Hepatocyte (in vitro differentiated cells): ENCODE data around the gene C20orf204. TPM values are rescaled to one million over a fixed set of nuclear protein-coding genes. Genes with fewer than 3 reads are reported as not detected.
A peak's percentile ranks its signal among the peaks of the same experiment; 100 is the strongest.

ENCODE experiments used
- DNase-seq: peaks from one replicate; pipeline ENCODE4 v3.0.0-alpha.2; 2016; ENCODE audit warnings: low spot score
- H2AFZ ChIP-seq: fragments of 200-600 bp; sonication (generic); 2 replicates; pipeline ENCODE4 v1.6.0; 2016; ENCODE audit warnings: antibody characterized with exemption, mild to moderate bottlenecking
- H3K27ac ChIP-seq: fragments of 200-600 bp; sonication (generic); 2 replicates; pipeline ENCODE4 v1.5.1; 2016; ENCODE audit warnings: mild to moderate bottlenecking
- H3K27me3 ChIP-seq: fragments of 200-600 bp; sonication (generic); 2 replicates; pipeline ENCODE4 v1.6.1; 2016
- H3K36me3 ChIP-seq: fragments of 200-600 bp; sonication (generic); replicated peaks from 2 replicates; pipeline ENCODE4 v1.5.1; 2016; ENCODE audit warnings: low read depth; ENCODE audit not compliant: insufficient read depth
- H3K4me1 ChIP-seq: fragments of 200-600 bp; sonication (generic); 2 replicates; pipeline ENCODE4 v1.5.1; 2016; ENCODE audit warnings: mild to moderate bottlenecking, moderate library complexity; ENCODE audit not compliant: insufficient read depth
- H3K4me2 ChIP-seq: fragments of 200-600 bp; sonication (generic); 2 replicates; pipeline ENCODE4 v1.6.0; 2016
- H3K4me3 ChIP-seq: fragments of 200-600 bp; sonication (generic); 2 replicates; pipeline ENCODE4 v1.5.1; 2016; ENCODE audit warnings: mild to moderate bottlenecking
- H3K79me2 ChIP-seq: fragments of 200-600 bp; sonication (generic); 2 replicates; pipeline ENCODE4 v1.6.0; 2017; ENCODE audit warnings: mild to moderate bottlenecking
- H3K9me2 ChIP-seq: fragments of 200-600 bp; sonication (generic); replicated peaks from 2 replicates; pipeline ENCODE4 v1.6.0; 2017; ENCODE audit warnings: mild to moderate bottlenecking; ENCODE audit not compliant: insufficient read depth
- H3K9me3 ChIP-seq: fragments of 200-600 bp; sonication (generic); 2 replicates; pipeline ENCODE4 v1.5.1; 2016; ENCODE audit warnings: low read depth, mild to moderate bottlenecking
- H4K20me1 ChIP-seq: fragments of 200-600 bp; sonication (generic); 2 replicates; pipeline ENCODE4 v1.6.0; 2016; ENCODE audit warnings: mild to moderate bottlenecking; ENCODE audit not compliant: insufficient read depth, poor library complexity, severe bottlenecking
- EZH2 ChIP-seq: fragments of 200-600 bp; sonication (generic); IDR thresholded peaks from 2 replicates; pipeline ENCODE4 v1.6.1; 2016; ENCODE audit warnings: antibody characterized with exemption, mild to moderate bottlenecking, borderline replicate concordance
- EZH2phosphoT487 ChIP-seq: fragments of 200-600 bp; sonication (generic); IDR thresholded peaks from one replicate; pipeline ENCODE4 v1.6.1; 2018; ENCODE audit warnings: antibody characterized with exemption, mild to moderate bottlenecking, low read depth, moderate library complexity; ENCODE audit not compliant: unreplicated experiment, severe bottlenecking
- WGBS: methylation state at CpG from one replicate; pipeline ENCODE4 v1.1.6; 2016; ENCODE audit warnings: low lambda C conversion rate; ENCODE audit errors: missing lambda C conversion rate; 5-methylcytosine and 5-hydroxymethylcytosine counted together
- polyA plus RNA-seq: library from polyadenylated mRNA; unstranded; fragments of >200 nt; fragmentation: Nextera tagmentation; extraction: Ambion mirVana; gene quantifications from 2 replicates; pipeline ENCODE4 v1.2.1, GENCODE V29; 2016
- total RNA-seq: library from RNA; depleted of rRNA; stranded (reverse); fragments of >200 nt; gene quantifications from 2 replicates; pipeline ENCODE4 v1.2.3, GENCODE V29; 2014
- TF ChIP-seq, protein P1 (sequence below): fragments of 200-600 bp; sonication (generic); IDR thresholded peaks from 2 replicates; pipeline ENCODE4 v1.5.1; 2016; ENCODE audit warnings: antibody characterized with exemption, mild to moderate bottlenecking; ENCODE audit not compliant: poor library complexity

The C20orf204 gene
- total and polyA plus RNA-seq, 2 experiments from 2014 or later, result 0.57 to 1.7 TPM

- TF ChIP-seq, protein P1, sequence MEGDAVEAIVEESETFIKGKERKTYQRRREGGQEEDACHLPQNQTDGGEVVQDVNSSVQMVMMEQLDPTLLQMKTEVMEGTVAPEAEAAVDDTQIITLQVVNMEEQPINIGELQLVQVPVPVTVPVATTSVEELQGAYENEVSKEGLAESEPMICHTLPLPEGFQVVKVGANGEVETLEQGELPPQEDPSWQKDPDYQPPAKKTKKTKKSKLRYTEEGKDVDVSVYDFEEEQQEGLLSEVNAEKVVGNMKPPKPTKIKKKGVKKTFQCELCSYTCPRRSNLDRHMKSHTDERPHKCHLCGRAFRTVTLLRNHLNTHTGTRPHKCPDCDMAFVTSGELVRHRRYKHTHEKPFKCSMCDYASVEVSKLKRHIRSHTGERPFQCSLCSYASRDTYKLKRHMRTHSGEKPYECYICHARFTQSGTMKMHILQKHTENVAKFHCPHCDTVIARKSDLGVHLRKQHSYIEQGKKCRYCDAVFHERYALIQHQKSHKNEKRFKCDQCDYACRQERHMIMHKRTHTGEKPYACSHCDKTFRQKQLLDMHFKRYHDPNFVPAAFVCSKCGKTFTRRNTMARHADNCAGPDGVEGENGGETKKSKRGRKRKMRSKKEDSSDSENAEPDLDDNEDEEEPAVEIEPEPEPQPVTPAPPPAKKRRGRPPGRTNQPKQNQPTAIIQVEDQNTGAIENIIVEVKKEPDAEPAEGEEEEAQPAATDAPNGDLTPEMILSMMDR, result no peak
- TF ChIP-seq EZH2phosphoT487 (no peak), EZH2 (no peak)
- Histone ChIP-seq H3K27me3 (peaks cover 30% of the 10 kb centered on the region), H3K4me1 (peaks cover 27% of the 10 kb centered on the region), H4K20me1 (no peaks in the 10 kb centered on the region), H3K4me3 (no peak overlapping the region), H3K36me3 (no peaks in the 10 kb centered on the region), H2AFZ (no peak overlapping the region), H3K79me2 (no peaks in the 10 kb centered on the region), H3K9me2 (no peaks in the 10 kb centered on the region), H3K27ac (no peak overlapping the region), H3K9me3 (no peaks in the 10 kb centered on the region), H3K4me2 (no peak overlapping the region)
- 88% methylated on average over 10 of the region's 10 CpGs for WGBS
- DNase-seq, result no peak
Observed at GRCh38 chr20:64052326-64052722, 16.3 kb downstream of the C20orf204 start.

GRCh38 chr20:64052987-64053840, 17.2 kb downstream of the C20orf204 start:
- Histone ChIP-seq H3K4me2 (peak overlapping the region; percentile 33), H4K20me1 (no peaks in the 10 kb centered on the region), H3K9me3 (no peaks in the 10 kb centered on the region), H3K4me1 (peaks cover 28% of the 10 kb centered on the region), H3K4me3 (no peak overlapping the region), H3K9me2 (no peaks in the 10 kb centered on the region), H3K79me2 (no peaks in the 10 kb centered on the region), H3K27me3 (peaks cover 21% of the 10 kb centered on the region), H2AFZ (no peak overlapping the region), H3K36me3 (no peaks in the 10 kb centered on the region), H3K27ac (no peak overlapping the region)
- DNase-seq, result no peak
- TF ChIP-seq EZH2phosphoT487 (no peak), EZH2 (no peak)
- TF ChIP-seq, protein P1, result no peak
- 85% methylated on average over 31 of the region's 33 CpGs for WGBS

DNA sequence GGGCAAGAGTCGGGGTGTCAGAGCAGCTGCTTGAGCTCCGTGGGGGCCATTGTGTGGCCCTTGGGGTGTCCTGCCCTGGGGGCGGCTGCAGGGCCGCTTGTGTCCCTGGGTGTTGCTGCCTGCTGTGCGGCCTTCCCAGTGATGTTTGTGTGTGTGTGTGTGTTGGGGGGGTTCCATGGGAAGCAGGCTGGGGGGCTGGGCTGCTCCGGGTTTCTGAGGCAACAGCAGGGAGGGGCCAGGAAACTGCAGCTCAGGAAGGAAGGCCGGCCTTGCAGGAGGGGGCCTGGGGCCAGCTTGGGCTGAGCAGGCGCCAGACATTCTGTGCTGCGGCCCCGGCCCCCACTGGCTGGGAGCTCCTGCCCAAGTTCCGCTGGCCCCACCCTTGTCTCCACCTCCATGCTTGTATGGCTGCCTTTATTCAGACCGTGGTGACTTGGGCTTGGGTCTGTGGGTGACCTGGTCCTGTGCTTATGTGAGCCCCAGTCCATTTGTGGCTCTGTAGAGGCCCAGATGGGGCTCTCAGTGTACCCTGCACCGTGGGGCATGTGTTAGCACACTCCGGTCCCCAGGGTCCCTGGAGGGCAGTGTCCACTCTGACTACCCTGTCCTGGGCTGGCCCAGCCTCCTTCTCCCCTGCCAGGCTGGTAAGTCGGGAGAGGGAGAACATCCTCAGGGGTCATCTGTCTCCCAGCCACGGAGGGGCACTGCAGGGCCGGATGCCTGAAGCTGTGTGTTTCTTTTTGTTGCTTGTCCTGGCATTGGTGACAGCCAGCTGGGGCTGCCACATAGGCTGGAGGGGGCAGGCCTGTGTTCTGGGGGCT, 18.1 kb downstream of the C20orf204 start:
- H3K4me2 ChIP-seq, result peak overlapping the region; percentile 33
- H4K20me1 ChIP-seq, result no peaks in the 10 kb centered on the region
- WGBS, result 52% methylated on average over 16 of the region's 17 CpGs
- no peaks in the 10 kb centered on the region for H3K9me2 ChIP-seq
- no peak overlapping the region for H3K27ac ChIP-seq
- peak; percentile 65 for DNase-seq
- H3K79me2 ChIP-seq, result no peaks in the 10 kb centered on the region
- TF ChIP-seq EZH2, result no peak
- TF ChIP-seq, protein P1, result peak; percentile 36
- H3K4me1 ChIP-seq, result peaks cover 28% of the 10 kb centered on the region
- H3K27me3 ChIP-seq, result peaks cover 17% of the 10 kb centered on the region
- H2AFZ ChIP-seq, result no peak overlapping the region
- H3K4me3 ChIP-seq, result no peak overlapping the region
- no peaks in the 10 kb centered on the region for H3K36me3 ChIP-seq
- H3K9me3 ChIP-seq, result no peaks in the 10 kb centered on the region
